PC-3 (cell line): ENCODE results near the gene ZNF22.

Experiments
- CTCF ChIP-seq: fragments of 300-600 bp; sonication (generic); conservative IDR thresholded peaks from 2 replicates; pipeline ENCODE4 v1.5.1; 2017; ENCODE audit warnings: antibody characterized with exemption, low read depth, mild to moderate bottlenecking, low read length
- EZH2 ChIP-seq: fragments of 300-600 bp; sonication (generic); IDR thresholded peaks from one replicate; pipeline ENCODE4 v1.6.1; 2017; ENCODE audit warnings: antibody characterized with exemption, mild to moderate bottlenecking, low read length; ENCODE audit not compliant: unreplicated experiment
- EZH2phosphoT487 ChIP-seq: fragments of 300-600 bp; sonication (generic); IDR thresholded peaks from 2 replicates; pipeline ENCODE4 v1.6.1; 2018; ENCODE audit warnings: mild to moderate bottlenecking, antibody characterized with exemption, low read length, borderline replicate concordance

GRCh38 chr10:45035673-45036072, 35.0 kb downstream of the ZNF22 start:
- TF ChIP-seq CTCF (no peak), EZH2phosphoT487 (no peak), EZH2 (no peak)
